Activated CD8-positive, alpha-beta T cell treated with anti-CD3 and anti-CD28 coated beads for 36 hours (primary cell): Measurements from ENCODE around the gene CCDC188. TPM values are rescaled to one million over a fixed set of nuclear protein-coding genes. Genes with fewer than 3 reads are reported as not detected.

Experiments
- ATAC-seq: fragments of 200-7000 bp; cut with Tn5 transposase; one replicate; pipeline ENCODE4 v1.10.0; 2021; ENCODE audit warnings: mild to moderate bottlenecking, moderate library complexity
- CTCF ChIA-PET: fragments of 350-600 bp; sonication (Branson Sonifier 250); formaldehyde crosslinking; loops from one replicate; lab custom pipeline; 2021; ENCODE audit warnings: antibody characterized with exemption; lab: Charles Lee
- POLR2A ChIA-PET: fragments of 350-600 bp; sonication (Branson Sonifier 250); formaldehyde crosslinking; loops from one replicate; lab custom pipeline; 2021; ENCODE audit warnings: antibody characterized with exemption; lab: Charles Lee
- DNase-seq: peaks from one replicate; pipeline ENCODE4 v3.0.0-alpha.2; 2020
- H3K27ac Mint-ChIP-seq: one replicate; pipeline ENCODE4 v1.8.0; 2021; ENCODE audit warnings: mild to moderate bottlenecking, mixed read lengths
- H3K27me3 Mint-ChIP-seq: one replicate; pipeline ENCODE4 v1.8.0; 2021; ENCODE audit warnings: mixed read lengths
- H3K36me3 Mint-ChIP-seq: one replicate; pipeline ENCODE4 v1.8.0; 2021; ENCODE audit warnings: low read depth, mixed read lengths
- H3K4me1 Mint-ChIP-seq: one replicate; pipeline ENCODE4 v1.8.0; 2021; ENCODE audit warnings: low read depth, mixed read lengths
- H3K4me3 Mint-ChIP-seq: one replicate; pipeline ENCODE4 v1.8.0; 2021; ENCODE audit warnings: mild to moderate bottlenecking, moderate library complexity, mixed read lengths
- H3K9me3 Mint-ChIP-seq: one replicate; pipeline ENCODE4 v1.8.0; 2021; ENCODE audit warnings: mixed read lengths
- CTCF ChIP-seq: fragments of 200-600 bp; IDR thresholded peaks from one replicate; pipeline ENCODE4 v1.8.0; 2022; ENCODE audit warnings: antibody characterized with exemption, mild to moderate bottlenecking
- intact Hi-C: fragments of 100-400 bp; cut with micrococcal nuclease; formaldehyde crosslinking; loops from one replicate; pipeline ENCODE4 v1.10.0; 2022
- total RNA-seq, 2 experiments: library from RNA; stranded (reverse); gene quantifications; one replicate each; pipeline ENCODE4 v1.2.3, GENCODE V29; 2021

The CCDC188 gene
- total RNA-seq, 2 experiments from 2014 or later, result not detected

- peak; percentile 52 for ATAC-seq
- no peaks in the 10 kb centered on the region for H3K9me3 Mint-ChIP-seq
- no peak overlapping the region for H3K4me3 Mint-ChIP-seq
- DNase-seq, result no peak
- no peak for TF ChIP-seq CTCF
- ChIA-PET CTCF (interaction anchor here (1.1 kb wide), 1 partner anchor 10 kb away, joined by 3 read pairs; no protein-coding TSS in a partner anchor), POLR2A (no interaction called here)
- intact Hi-C loops, result no loop called here
- H3K27ac Mint-ChIP-seq, result no peak overlapping the region
- no peaks in the 10 kb centered on the region for H3K36me3 Mint-ChIP-seq
- H3K4me1 Mint-ChIP-seq, result peaks cover 5% of the 10 kb centered on the region
- no peaks in the 10 kb centered on the region for H3K27me3 Mint-ChIP-seq
Measured at GRCh38 chr22:20147237-20147988, 3.4 kb downstream of the CCDC188 start.

GRCh38 chr22:20146777-20147176 is 4.1 kb downstream of the CCDC188 start:
- Mint-ChIP-seq H3K36me3 (no peaks in the 10 kb centered on the region), H3K4me3 (no peak overlapping the region), H3K9me3 (no peaks in the 10 kb centered on the region), H3K27me3 (no peaks in the 10 kb centered on the region), H3K4me1 (peaks cover 5% of the 10 kb centered on the region), H3K27ac (no peak overlapping the region)
- intact Hi-C loops, result no loop called here
- DNase-seq (peak; percentile 20), ATAC-seq (peak; percentile 35)
- no peak for TF ChIP-seq CTCF
- ChIA-PET CTCF (no interaction called here), POLR2A (no interaction called here)

- intact Hi-C loops, result no loop called here
- Mint-ChIP-seq H3K9me3 (no peaks in the 10 kb centered on the region), H3K4me1 (peaks cover 5% of the 10 kb centered on the region), H3K27ac (no peak overlapping the region), H3K4me3 (no peak overlapping the region), H3K36me3 (no peaks in the 10 kb centered on the region), H3K27me3 (no peaks in the 10 kb centered on the region)
- TF ChIP-seq CTCF, result no peak
- ChIA-PET CTCF (no interaction called here), POLR2A (no interaction called here)
- ATAC-seq (no peak), DNase-seq (no peak)
Measured at GRCh38 chr22:20145832-20146223, 5.0 kb downstream of the CCDC188 start.

GRCh38 chr22:20145206-20145831 is 5.5 kb downstream of the CCDC188 start:
- Mint-ChIP-seq H3K9me3 (no peaks in the 10 kb centered on the region), H3K4me1 (peaks cover 5% of the 10 kb centered on the region), H3K36me3 (no peaks in the 10 kb centered on the region), H3K4me3 (no peak overlapping the region), H3K27ac (no peak overlapping the region), H3K27me3 (no peaks in the 10 kb centered on the region)
- intact Hi-C loops, result no loop called here
- no peak for ATAC-seq
- no peak for TF ChIP-seq CTCF
- no peak for DNase-seq
- POLR2A ChIA-PET, result no interaction called here
- CTCF ChIA-PET, result no interaction called here
